ENCODE results near the gene SCAMP2. TPM values are rescaled to one million over a fixed set of nuclear protein-coding genes. Genes with fewer than 3 reads are reported as not detected.

Gene SCAMP2
- total RNA-seq, 1 experiment from 2014 or later: 38.0 TPM

GRCh38 chr15:74838137-74838516, 35.0 kb downstream of the SCAMP2 start (continued):
- TF ChIP-seq ZNF416 (CRISPR knock-in tag; IDR thresholded peaks at IDR 0.05) (no peak), CBFB (CRISPR knock-in tag; IDR thresholded peaks at IDR 0.05; ENCODE audit: low read depth) (no peak), ATF6 (CRISPR knock-in tag; IDR thresholded peaks at IDR 0.05) (no peak), ATF2 (CRISPR knock-in tag; IDR thresholded peaks at IDR 0.05; ENCODE audit: borderline replicate concordance, low read depth) (no peak), RELA (CRISPR knock-in tag; IDR thresholded peaks at IDR 0.05; ENCODE audit: borderline replicate concordance) (no peak)

- no peak for TF ChIP-seq USF1 (CRISPR knock-in tag; IDR thresholded peaks at IDR 0.05)
- TF ChIP-seq NFYB (CRISPR knock-in tag; conservative IDR thresholded peaks at IDR 0.05; ENCODE audit: low read depth): no peak
- TF ChIP-seq MYBL2 (CRISPR knock-in tag; IDR thresholded peaks at IDR 0.05): no peak
- TF ChIP-seq NFATC4 (CRISPR knock-in tag; IDR thresholded peaks at IDR 0.05): no peak
- TF ChIP-seq IRF2 (CRISPR knock-in tag; IDR thresholded peaks at IDR 0.05; ENCODE audit: borderline replicate concordance, low read depth): no peak
- TF ChIP-seq ZNF512 (CRISPR knock-in tag; IDR thresholded peaks at IDR 0.05; ENCODE audit: borderline replicate concordance): no peak
- TF ChIP-seq ZNF232 (CRISPR knock-in tag; IDR thresholded peaks at IDR 0.05): no peak
- TF ChIP-seq PRRX2 (CRISPR knock-in tag; IDR thresholded peaks at IDR 0.05): no peak
- TF ChIP-seq ATF3 (CRISPR knock-in tag; conservative IDR thresholded peaks at IDR 0.05): no peak
- TF ChIP-seq OVOL2 (CRISPR knock-in tag; IDR thresholded peaks at IDR 0.05; ENCODE audit: borderline replicate concordance): no peak
- no peak for TF ChIP-seq ATF6 (CRISPR knock-in tag; IDR thresholded peaks at IDR 0.05)
- no peak for TF ChIP-seq ZNF425 (CRISPR knock-in tag; conservative IDR thresholded peaks at IDR 0.05)
- no peak for TF ChIP-seq IRF1 (CRISPR knock-in tag; IDR thresholded peaks at IDR 0.05)
- no peak for TF ChIP-seq GRHL2 (CRISPR knock-in tag; IDR thresholded peaks at IDR 0.05; ENCODE audit: insufficient replicate concordance, severe bottlenecking)
- TF ChIP-seq NR1H2 (CRISPR knock-in tag; IDR thresholded peaks at IDR 0.05): no peak
- no peak for TF ChIP-seq FOXJ3 (CRISPR knock-in tag; IDR thresholded peaks at IDR 0.05; ENCODE audit: borderline replicate concordance)
- no peak for TF ChIP-seq RELA (CRISPR knock-in tag; IDR thresholded peaks at IDR 0.05; ENCODE audit: borderline replicate concordance)
- no peak for TF ChIP-seq MAX (CRISPR knock-in tag; IDR thresholded peaks at IDR 0.05)
- TF ChIP-seq TEAD4 (CRISPR knock-in tag; IDR thresholded peaks at IDR 0.05): no peak
- TF ChIP-seq NR3C1 (CRISPR knock-in tag; conservative IDR thresholded peaks at IDR 0.05; ENCODE audit: low read depth): no peak
- no peaks in the 10 kb centered on the region for H3K9me3 Mint-ChIP-seq
- H3K27me3 Mint-ChIP-seq (ENCODE audit: low read depth): no peaks in the 10 kb centered on the region
- H3K4me3 Mint-ChIP-seq: no peak overlapping the region
- DNase-seq (ENCODE audit: low spot score) (no peak), ATAC-seq (peak; percentile 8)
- no peak overlapping the region for H3K27ac Mint-ChIP-seq
- CTCF ChIA-PET: interaction anchor here (1.2 to 4.4 kb wide), 3 partner anchors 11 to 63 kb away, joined by 3 to 26 read pairs (median 5); partner anchors contain the start of genes CPLX3 and MPI
- peaks cover 23% of the 10 kb centered on the region for H3K4me1 Mint-ChIP-seq
- H3K36me3 Mint-ChIP-seq: peaks cover 3% of the 10 kb centered on the region
- POLR2A ChIA-PET: interaction anchor here (0.8 kb wide), 1 partner anchor 60 kb away, joined by 3 read pairs; no protein-coding TSS in a partner anchor
Measured at GRCh38 chr15:74837482-74838136, 35.6 kb downstream of the SCAMP2 start.

Measured in WTC11 (cell line).